CD4-positive, alpha-beta T cell treated with Interleukin-15 for 1 hour (primary cell): ENCODE data around the gene MARCHF2.

Experiments
- DNase-seq: peaks from one replicate; pipeline ENCODE4 v3.0.0-alpha.2; 2020

MARCHF2 gene

GRCh38 chr19:8481616-8482015 lies 68.5 kb downstream of the MARCHF2 start:
- no peak for DNase-seq

- DNase-seq: no peak
These were observed 69.6 kb downstream of the MARCHF2 start for GRCh38 chr19:8482696-8483095.

- DNase-seq: no peak
These were observed 70.1 kb downstream of the MARCHF2 start for GRCh38 chr19:8483165-8483564.

GRCh38 chr19:8484331-8484894 lies 71.3 kb downstream of the MARCHF2 start:
- peak; percentile 76 for DNase-seq

GRCh38 chr19:8485561-8486371 lies 72.7 kb downstream of the MARCHF2 start:
- DNase-seq: no peak

GRCh38 chr19:8486661-8487136 lies 73.6 kb downstream of the MARCHF2 start:
- DNase-seq: no peak

GRCh38 chr19:8487137-8487851 lies 74.2 kb downstream of the MARCHF2 start:
- DNase-seq: peak; percentile 70

- no peak for DNase-seq
These were observed 75.3 kb downstream of the MARCHF2 start for GRCh38 chr19:8488365-8488764.
